WTC11 (cell line): ENCODE results near the gene MTHFD1L. TPM values are rescaled to one million over a fixed set of nuclear protein-coding genes. Genes with fewer than 3 reads are reported as not detected.
"Not testable (repeated sequence)": the region's sequence is repeated elsewhere in the genome, so short reads cannot be mapped to it uniquely, and the experiment has no call there.

Source experiments
- ATAC-seq: fragments of 200-7000 bp; cut with Tn5 transposase; 2 replicates; pipeline ENCODE4 v1.10.0; 2021; ENCODE audit warnings: mild to moderate bottlenecking, moderate library complexity
- CTCF ChIA-PET: fragments of 300-600 bp; sonication (Branson Sonifier 250); formaldehyde crosslinking; loops from one replicate; lab custom pipeline; 2021; ENCODE audit warnings: antibody characterized with exemption; lab: Charles Lee
- POLR2A ChIA-PET: fragments of 350-600 bp; sonication (Branson Sonifier 250); formaldehyde crosslinking; loops from one replicate; lab custom pipeline; 2021; ENCODE audit warnings: antibody characterized with exemption; lab: Charles Lee
- DNase-seq: peaks from one replicate; pipeline ENCODE4 v3.0.0; 2021; ENCODE audit warnings: low spot score
- H3K27ac Mint-ChIP-seq: 2 replicates; pipeline ENCODE4 v1.8.0; 2021; ENCODE audit warnings: mixed read lengths
- H3K27me3 Mint-ChIP-seq: 2 replicates; pipeline ENCODE4 v1.8.0; 2021; ENCODE audit warnings: low read depth, mild to moderate bottlenecking, moderate library complexity, mixed read lengths
- H3K36me3 Mint-ChIP-seq: 2 replicates; pipeline ENCODE4 v1.8.0; 2021; ENCODE audit warnings: mixed read lengths
- H3K4me1 Mint-ChIP-seq: 2 replicates; pipeline ENCODE4 v1.8.0; 2022; ENCODE audit warnings: mixed read lengths
- H3K4me3 Mint-ChIP-seq: 2 replicates; pipeline ENCODE4 v1.8.0; 2021; ENCODE audit warnings: mild to moderate bottlenecking, moderate library complexity, mixed read lengths
- H3K9me3 Mint-ChIP-seq: 2 replicates; pipeline ENCODE4 v1.8.0; 2021; ENCODE audit warnings: mixed read lengths
- FOXP1 ChIP-seq: sonication (generic); formaldehyde crosslinking; IDR thresholded peaks from 2 replicates; pipeline ENCODE4 v1.8.0; 2022; ENCODE audit warnings: missing genetic modification reagents, mild to moderate bottlenecking, moderate library complexity, borderline replicate concordance
- GTF2I ChIP-seq: fragments of 250-450 bp; sonication (Bioruptor Pico); conservative IDR thresholded peaks from 2 replicates; pipeline ENCODE4 v1.4.0; 2021; ENCODE audit warnings: mild to moderate bottlenecking
- JAZF1 ChIP-seq: fragments of 250-450 bp; sonication (Bioruptor Pico); IDR thresholded peaks from 2 replicates; pipeline ENCODE4 v1.9.0; 2021; ENCODE audit warnings: moderate library complexity, mild to moderate bottlenecking, inconsistent platforms
- KAT7 ChIP-seq: sonication (generic); formaldehyde crosslinking; IDR thresholded peaks from 2 replicates; pipeline ENCODE4 v1.8.1; 2023; ENCODE audit warnings: missing genetic modification reagents, mild to moderate bottlenecking, borderline replicate concordance
- NFYB ChIP-seq: sonication (generic); formaldehyde crosslinking; conservative IDR thresholded peaks from 2 replicates; pipeline ENCODE4 v1.8.0; 2022; ENCODE audit warnings: low read depth, missing genetic modification reagents
- OVOL2 ChIP-seq: fragments of 250-450 bp; sonication (Bioruptor Pico); IDR thresholded peaks from 2 replicates; pipeline ENCODE4 v1.9.0; 2021; ENCODE audit warnings: mild to moderate bottlenecking, borderline replicate concordance
- SOX15 ChIP-seq: fragments of 250-450 bp; sonication (Bioruptor Pico); IDR thresholded peaks from 2 replicates; pipeline ENCODE4 v1.9.0; 2021; ENCODE audit warnings: mild to moderate bottlenecking
- TEAD1 ChIP-seq: sonication (generic); formaldehyde crosslinking; IDR thresholded peaks from 2 replicates; pipeline ENCODE4 v1.8.0; 2022; ENCODE audit warnings: mild to moderate bottlenecking, missing genetic modification reagents
- ZNF121 ChIP-seq: sonication (generic); formaldehyde crosslinking; IDR thresholded peaks from 2 replicates; pipeline ENCODE4 v1.8.0; 2023; ENCODE audit warnings: missing genetic modification reagents
- total RNA-seq: library from RNA; stranded (reverse); gene quantifications from 3 replicates; pipeline ENCODE4 v1.2.3, GENCODE V29; 2021
- TF ChIP-seq, protein P1 (sequence below): sonication (generic); formaldehyde crosslinking; conservative IDR thresholded peaks from 2 replicates; pipeline ENCODE4 v1.8.1; 2022; ENCODE audit warnings: mild to moderate bottlenecking, missing genetic modification reagents
- TF ChIP-seq, protein P2 (sequence below): sonication (generic); formaldehyde crosslinking; IDR thresholded peaks from 2 replicates; pipeline ENCODE4 v1.8.1; 2023; ENCODE audit warnings: mild to moderate bottlenecking, moderate library complexity, missing genetic modification reagents
- TF ChIP-seq, protein P3 (sequence below): sonication (generic); formaldehyde crosslinking; IDR thresholded peaks from 2 replicates; pipeline ENCODE4 v1.8.0; 2022; ENCODE audit warnings: mild to moderate bottlenecking, missing genetic modification reagents
- TF ChIP-seq, protein P4 (sequence below): sonication (generic); formaldehyde crosslinking; IDR thresholded peaks from 2 replicates; pipeline ENCODE4 v1.8.1; 2023; ENCODE audit warnings: mild to moderate bottlenecking, missing genetic modification reagents
- TF ChIP-seq, protein P5 (sequence below): sonication (generic); formaldehyde crosslinking; IDR thresholded peaks from 2 replicates; pipeline ENCODE4 v1.8.1; 2023; ENCODE audit warnings: mild to moderate bottlenecking, missing genetic modification reagents

The MTHFD1L gene
- total RNA-seq, 1 experiment from 2014 or later, result 104 TPM

DNA sequence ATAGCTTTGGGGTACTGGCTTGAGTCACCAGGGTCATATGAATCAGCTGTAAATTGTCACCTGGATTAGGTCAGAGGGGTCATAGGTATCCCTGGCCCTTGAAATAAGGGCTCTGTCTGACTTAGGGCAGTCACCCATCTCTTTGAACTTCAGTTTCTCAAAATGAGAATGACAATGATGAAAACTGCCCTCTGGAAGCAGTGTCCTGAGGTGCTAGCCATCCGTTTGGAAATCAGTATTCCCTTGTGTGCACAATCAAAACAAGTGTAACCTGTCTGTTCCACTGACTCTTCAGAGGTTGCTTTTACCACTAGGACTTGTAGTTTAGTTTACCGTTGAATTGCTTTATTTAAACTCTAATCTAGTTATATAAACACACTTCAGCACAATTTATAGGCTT is 259.7 kb downstream of the MTHFD1L start:
- H3K27ac Mint-ChIP-seq, ATAC-seq, DNase-seq, POLR2A ChIA-PET, H3K4me3 Mint-ChIP-seq, H3K36me3 Mint-ChIP-seq, CTCF ChIA-PET: not testable (repeated sequence)
- Mint-ChIP-seq H3K9me3 (peaks cover 14% of the 10 kb centered on the region), H3K27me3 (peaks cover 18% of the 10 kb centered on the region), H3K4me1 (peaks cover 36% of the 10 kb centered on the region)

DNA sequence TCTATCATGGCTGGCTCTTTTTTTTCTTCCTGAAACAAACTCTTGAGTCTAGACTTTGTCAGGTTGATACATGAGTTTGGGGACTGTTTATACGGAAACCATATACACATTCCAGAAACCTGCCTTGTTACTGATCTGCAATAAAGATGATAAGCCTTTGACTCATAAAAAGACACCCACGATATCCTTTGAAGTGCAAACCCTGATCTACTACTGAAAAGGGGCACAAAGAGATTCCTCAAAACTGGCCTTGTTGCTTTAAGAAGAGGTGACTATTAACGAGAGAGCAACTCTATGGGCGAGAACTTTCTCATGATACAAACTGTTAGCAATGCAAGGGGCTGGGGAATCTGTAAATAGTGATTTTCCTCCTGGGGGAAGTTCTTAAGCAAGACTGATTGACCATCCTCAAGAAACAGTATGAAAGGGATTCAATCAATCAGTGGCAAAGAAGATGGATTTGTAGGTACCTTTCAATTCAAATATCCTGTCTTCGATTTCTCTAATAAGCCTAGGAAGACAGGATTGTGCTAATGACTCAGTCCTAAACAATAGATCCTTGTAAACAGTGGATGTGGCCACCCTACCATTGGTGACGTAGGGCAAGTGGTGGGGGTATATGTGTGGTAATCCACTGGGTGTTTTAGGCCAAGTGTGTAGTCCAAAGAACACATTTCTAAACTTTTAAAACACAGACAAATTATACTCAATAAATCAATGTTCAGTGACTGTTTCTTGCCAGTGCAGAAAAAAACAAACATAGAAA is 260.3 kb downstream of the MTHFD1L start:
- CTCF ChIA-PET, H3K27ac Mint-ChIP-seq, POLR2A ChIA-PET, H3K4me3 Mint-ChIP-seq, DNase-seq, H3K36me3 Mint-ChIP-seq, ATAC-seq: not testable (repeated sequence)
- peaks cover 14% of the 10 kb centered on the region for H3K9me3 Mint-ChIP-seq
- peaks cover 42% of the 10 kb centered on the region for H3K4me1 Mint-ChIP-seq
- H3K27me3 Mint-ChIP-seq, result peaks cover 24% of the 10 kb centered on the region

DNA sequence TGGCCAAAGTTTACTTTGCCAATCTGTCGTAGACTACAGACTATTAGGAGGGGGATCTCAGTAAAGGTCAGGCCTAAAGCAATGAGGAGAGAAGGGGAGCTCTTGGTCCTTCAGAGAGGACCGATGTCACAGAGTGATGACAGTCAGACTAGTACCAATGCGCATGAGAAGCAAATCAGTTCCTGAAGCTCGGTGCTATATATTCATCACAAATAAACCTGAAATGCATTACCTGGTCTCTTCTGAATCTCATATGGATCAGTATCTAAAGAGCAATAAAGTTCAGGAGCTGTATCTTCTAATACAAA is 260.9 kb downstream of the MTHFD1L start:
- H3K36me3 Mint-ChIP-seq, DNase-seq, H3K27ac Mint-ChIP-seq, ATAC-seq, CTCF ChIA-PET, H3K4me3 Mint-ChIP-seq: not testable (repeated sequence)
- POLR2A ChIA-PET, result interaction anchor here (0.6 kb wide), 1 partner anchor 19 kb away, joined by 3 read pairs; no protein-coding TSS in a partner anchor
- H3K9me3 Mint-ChIP-seq, result peaks cover 14% of the 10 kb centered on the region
- H3K4me1 Mint-ChIP-seq, result peaks cover 43% of the 10 kb centered on the region
- H3K27me3 Mint-ChIP-seq, result peaks cover 24% of the 10 kb centered on the region

DNA sequence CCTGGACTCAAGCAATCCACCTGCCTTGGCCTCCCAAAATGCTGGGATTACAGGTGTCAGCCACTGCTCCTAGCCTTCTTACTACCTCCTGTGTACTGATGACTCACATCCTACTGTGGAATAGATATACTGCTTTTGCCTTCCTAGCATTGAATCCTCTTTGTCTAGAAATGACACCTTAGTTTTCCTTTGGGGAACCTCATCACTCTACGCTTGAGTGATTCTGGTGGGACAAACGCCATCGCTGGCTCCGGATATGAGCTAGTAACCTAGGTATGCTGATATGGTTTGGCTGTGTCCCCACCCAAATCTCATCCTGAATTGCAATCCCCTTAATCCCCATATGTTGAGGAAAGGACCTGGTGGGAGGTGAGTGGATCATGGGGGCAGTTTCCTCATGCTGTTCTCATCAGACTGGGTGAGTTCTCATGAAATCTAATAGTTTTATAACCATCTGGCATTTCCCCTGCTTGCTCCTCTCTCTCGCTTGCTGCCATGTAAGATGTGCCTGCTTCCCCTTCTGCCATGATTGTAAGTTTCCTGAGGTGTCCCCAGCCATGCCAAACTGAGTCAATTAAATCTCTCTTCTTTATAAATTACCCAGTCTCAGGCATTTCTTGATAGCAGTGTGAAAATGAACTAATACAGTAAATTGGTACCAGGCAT is 261.8 kb downstream of the MTHFD1L start:
- H3K4me3 Mint-ChIP-seq, CTCF ChIA-PET, H3K36me3 Mint-ChIP-seq, H3K27ac Mint-ChIP-seq, ATAC-seq, DNase-seq: not testable (repeated sequence)
- Mint-ChIP-seq H3K9me3 (peaks cover 14% of the 10 kb centered on the region), H3K27me3 (peaks cover 24% of the 10 kb centered on the region), H3K4me1 (peaks cover 43% of the 10 kb centered on the region)
- POLR2A ChIA-PET, result interaction anchor here (0.6 kb wide), 1 partner anchor 18 kb away, joined by 3 read pairs; no protein-coding TSS in a partner anchor

DNA sequence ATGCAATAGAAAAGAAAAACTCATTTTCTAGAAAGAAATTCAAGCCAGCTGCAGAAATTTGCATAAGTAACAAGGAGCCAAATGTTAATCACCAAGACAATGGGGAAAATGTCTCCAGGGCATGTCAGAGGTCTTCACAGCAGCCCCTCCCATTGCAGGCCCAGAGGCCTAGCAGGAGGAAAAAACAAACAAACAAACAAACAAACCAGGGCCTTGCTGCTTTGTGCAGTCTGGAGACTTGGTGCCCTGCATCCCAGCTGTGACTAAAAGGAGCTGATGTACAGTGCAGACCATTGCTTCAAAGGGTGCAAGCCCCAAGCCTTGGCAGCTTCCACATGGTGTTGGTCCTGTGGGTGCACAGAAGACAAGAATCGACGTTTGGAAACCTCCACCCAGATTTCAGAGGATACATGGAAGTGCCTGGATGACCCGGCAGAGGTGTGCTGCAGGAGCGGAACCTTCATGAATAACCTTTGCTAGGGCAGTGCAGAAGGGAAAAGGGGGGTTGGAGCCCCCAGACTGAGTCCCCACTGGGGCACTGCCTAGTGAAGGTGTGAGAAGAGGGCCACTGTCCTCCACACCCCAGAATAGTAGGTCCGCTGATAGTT is 263.4 kb downstream of the MTHFD1L start:
- Mint-ChIP-seq H3K36me3 (peaks cover 14% of the 10 kb centered on the region), H3K27me3 (peaks cover 24% of the 10 kb centered on the region), H3K4me3 (0 out of 2 replicates have a peak overlapping the region, but pooled peaks have one; percentile 11), H3K27ac (peak overlapping the region; percentile 80), H3K4me1 (peaks cover 43% of the 10 kb centered on the region), H3K9me3 (peaks cover 24% of the 10 kb centered on the region)
- CTCF ChIA-PET, result no interaction called here
- DNase-seq (peak; percentile 34), ATAC-seq (peak; percentile 90)
- POLR2A ChIA-PET, result no interaction called here
- TF ChIP-seq, protein P1, sequence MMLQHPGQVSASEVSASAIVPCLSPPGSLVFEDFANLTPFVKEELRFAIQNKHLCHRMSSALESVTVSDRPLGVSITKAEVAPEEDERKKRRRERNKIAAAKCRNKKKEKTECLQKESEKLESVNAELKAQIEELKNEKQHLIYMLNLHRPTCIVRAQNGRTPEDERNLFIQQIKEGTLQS (CRISPR knock-in tag), result no peak
- TF ChIP-seq SOX15 (CRISPR knock-in tag), result no peak
- TF ChIP-seq, protein P2, sequence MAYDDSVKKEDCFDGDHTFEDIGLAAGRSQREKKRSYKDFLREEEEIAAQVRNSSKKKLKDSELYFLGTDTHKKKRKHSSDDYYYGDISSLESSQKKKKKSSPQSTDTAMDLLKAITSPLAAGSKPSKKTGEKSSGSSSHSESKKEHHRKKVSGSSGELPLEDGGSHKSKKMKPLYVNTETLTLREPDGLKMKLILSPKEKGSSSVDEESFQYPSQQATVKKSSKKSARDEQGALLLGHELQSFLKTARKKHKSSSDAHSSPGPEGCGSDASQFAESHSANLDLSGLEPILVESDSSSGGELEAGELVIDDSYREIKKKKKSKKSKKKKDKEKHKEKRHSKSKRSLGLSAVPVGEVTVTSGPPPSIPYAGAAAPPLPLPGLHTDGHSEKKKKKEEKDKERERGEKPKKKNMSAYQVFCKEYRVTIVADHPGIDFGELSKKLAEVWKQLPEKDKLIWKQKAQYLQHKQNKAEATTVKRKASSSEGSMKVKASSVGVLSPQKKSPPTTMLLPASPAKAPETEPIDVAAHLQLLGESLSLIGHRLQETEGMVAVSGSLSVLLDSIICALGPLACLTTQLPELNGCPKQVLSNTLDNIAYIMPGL (CRISPR knock-in tag), result no peak
- TF ChIP-seq OVOL2 (CRISPR knock-in tag), result no peak
- TF ChIP-seq, protein P3, sequence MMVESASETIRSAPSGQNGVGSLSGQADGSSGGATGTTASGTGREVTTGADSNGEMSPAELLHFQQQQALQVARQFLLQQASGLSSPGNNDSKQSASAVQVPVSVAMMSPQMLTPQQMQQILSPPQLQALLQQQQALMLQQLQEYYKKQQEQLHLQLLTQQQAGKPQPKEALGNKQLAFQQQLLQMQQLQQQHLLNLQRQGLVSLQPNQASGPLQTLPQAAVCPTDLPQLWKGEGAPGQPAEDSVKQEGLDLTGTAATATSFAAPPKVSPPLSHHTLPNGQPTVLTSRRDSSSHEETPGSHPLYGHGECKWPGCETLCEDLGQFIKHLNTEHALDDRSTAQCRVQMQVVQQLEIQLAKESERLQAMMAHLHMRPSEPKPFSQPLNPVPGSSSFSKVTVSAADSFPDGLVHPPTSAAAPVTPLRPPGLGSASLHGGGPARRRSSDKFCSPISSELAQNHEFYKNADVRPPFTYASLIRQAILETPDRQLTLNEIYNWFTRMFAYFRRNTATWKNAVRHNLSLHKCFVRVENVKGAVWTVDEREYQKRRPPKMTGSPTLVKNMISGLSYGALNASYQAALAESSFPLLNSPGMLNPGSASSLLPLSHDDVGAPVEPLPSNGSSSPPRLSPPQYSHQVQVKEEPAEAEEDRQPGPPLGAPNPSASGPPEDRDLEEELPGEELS (CRISPR knock-in tag), result peak; percentile 98
- no peak for TF ChIP-seq ZNF121
- no peak for TF ChIP-seq GTF2I (CRISPR knock-in tag)
- TF ChIP-seq NFYB (CRISPR knock-in tag), result no peak
- peak; percentile 79; the same call in 1 of the 2 replicates for TF ChIP-seq FOXP1 (CRISPR knock-in tag)
- TF ChIP-seq JAZF1 (CRISPR knock-in tag), result no peak
- TF ChIP-seq, protein P4, sequence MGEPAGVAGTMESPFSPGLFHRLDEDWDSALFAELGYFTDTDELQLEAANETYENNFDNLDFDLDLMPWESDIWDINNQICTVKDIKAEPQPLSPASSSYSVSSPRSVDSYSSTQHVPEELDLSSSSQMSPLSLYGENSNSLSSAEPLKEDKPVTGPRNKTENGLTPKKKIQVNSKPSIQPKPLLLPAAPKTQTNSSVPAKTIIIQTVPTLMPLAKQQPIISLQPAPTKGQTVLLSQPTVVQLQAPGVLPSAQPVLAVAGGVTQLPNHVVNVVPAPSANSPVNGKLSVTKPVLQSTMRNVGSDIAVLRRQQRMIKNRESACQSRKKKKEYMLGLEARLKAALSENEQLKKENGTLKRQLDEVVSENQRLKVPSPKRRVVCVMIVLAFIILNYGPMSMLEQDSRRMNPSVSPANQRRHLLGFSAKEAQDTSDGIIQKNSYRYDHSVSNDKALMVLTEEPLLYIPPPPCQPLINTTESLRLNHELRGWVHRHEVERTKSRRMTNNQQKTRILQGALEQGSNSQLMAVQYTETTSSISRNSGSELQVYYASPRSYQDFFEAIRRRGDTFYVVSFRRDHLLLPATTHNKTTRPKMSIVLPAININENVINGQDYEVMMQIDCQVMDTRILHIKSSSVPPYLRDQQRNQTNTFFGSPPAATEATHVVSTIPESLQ (CRISPR knock-in tag), result no peak
- no peak for TF ChIP-seq TEAD1
- TF ChIP-seq, protein P5, sequence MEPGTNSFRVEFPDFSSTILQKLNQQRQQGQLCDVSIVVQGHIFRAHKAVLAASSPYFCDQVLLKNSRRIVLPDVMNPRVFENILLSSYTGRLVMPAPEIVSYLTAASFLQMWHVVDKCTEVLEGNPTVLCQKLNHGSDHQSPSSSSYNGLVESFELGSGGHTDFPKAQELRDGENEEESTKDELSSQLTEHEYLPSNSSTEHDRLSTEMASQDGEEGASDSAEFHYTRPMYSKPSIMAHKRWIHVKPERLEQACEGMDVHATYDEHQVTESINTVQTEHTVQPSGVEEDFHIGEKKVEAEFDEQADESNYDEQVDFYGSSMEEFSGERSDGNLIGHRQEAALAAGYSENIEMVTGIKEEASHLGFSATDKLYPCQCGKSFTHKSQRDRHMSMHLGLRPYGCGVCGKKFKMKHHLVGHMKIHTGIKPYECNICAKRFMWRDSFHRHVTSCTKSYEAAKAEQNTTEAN, result no peak
- no peak for TF ChIP-seq KAT7 (CRISPR knock-in tag)
